ENCODE data around the gene SLC7A14. TPM values are rescaled to one million over a fixed set of nuclear protein-coding genes. Genes with fewer than 3 reads are reported as not detected.
A peak's percentile ranks its signal among the peaks of the same experiment; 100 is the strongest.
"Not testable (repeated sequence)": the region's sequence is repeated elsewhere in the genome, so short reads cannot be mapped to it uniquely, and the experiment has no call there.

Gene SLC7A14
- total RNA-seq, 2 experiments from 2014 or later, result not detected

GRCh38 chr3:170585008-170585936 is 603 bp downstream of the SLC7A14 start:
- intact Hi-C loops (cut with micrococcal nuclease), result no loop called here
- no peak for DNase-seq
- H3K36me3 Mint-ChIP-seq, result peaks cover 1% of the 10 kb centered on the region
- H3K27me3 Mint-ChIP-seq, result peaks cover 40% of the 10 kb centered on the region
- no peak overlapping the region for H3K4me3 Mint-ChIP-seq
- no peak overlapping the region for H3K27ac Mint-ChIP-seq
- ChIA-PET CTCF (no interaction called here), POLR2A (no interaction called here)
- no peaks in the 10 kb centered on the region for H3K9me3 Mint-ChIP-seq
- H3K4me1 Mint-ChIP-seq (ENCODE audit: low read depth), result no peaks in the 10 kb centered on the region

GRCh38 chr3:170584585-170585007 is 1.3 kb downstream of the SLC7A14 start:
- H3K36me3 Mint-ChIP-seq, result peaks cover 1% of the 10 kb centered on the region
- ChIA-PET POLR2A (no interaction called here), CTCF (no interaction called here)
- H3K9me3 Mint-ChIP-seq, result no peaks in the 10 kb centered on the region
- H3K4me1 Mint-ChIP-seq (ENCODE audit: low read depth), result no peaks in the 10 kb centered on the region
- H3K27me3 Mint-ChIP-seq, result peaks cover 45% of the 10 kb centered on the region
- H3K27ac Mint-ChIP-seq, result no peak overlapping the region
- no peak overlapping the region for H3K4me3 Mint-ChIP-seq
- peak; percentile 62 for DNase-seq
- intact Hi-C loops (cut with micrococcal nuclease), result no loop called here

GRCh38 chr3:170579646-170580045 is 6.2 kb downstream of the SLC7A14 start:
- POLR2A ChIA-PET, result no interaction called here
- H3K27me3 Mint-ChIP-seq, result peaks cover 40% of the 10 kb centered on the region
- H3K4me3 Mint-ChIP-seq, result no peak overlapping the region
- CTCF ChIA-PET, result no interaction called here
- DNase-seq, result no peak
- H3K9me3 Mint-ChIP-seq, result no peaks in the 10 kb centered on the region
- H3K36me3 Mint-ChIP-seq, result no peaks in the 10 kb centered on the region
- intact Hi-C loops (cut with micrococcal nuclease), result no loop called here
- H3K4me1 Mint-ChIP-seq (ENCODE audit: low read depth), result peaks cover under 1% of the 10 kb centered on the region
- no peak overlapping the region for H3K27ac Mint-ChIP-seq

DNA sequence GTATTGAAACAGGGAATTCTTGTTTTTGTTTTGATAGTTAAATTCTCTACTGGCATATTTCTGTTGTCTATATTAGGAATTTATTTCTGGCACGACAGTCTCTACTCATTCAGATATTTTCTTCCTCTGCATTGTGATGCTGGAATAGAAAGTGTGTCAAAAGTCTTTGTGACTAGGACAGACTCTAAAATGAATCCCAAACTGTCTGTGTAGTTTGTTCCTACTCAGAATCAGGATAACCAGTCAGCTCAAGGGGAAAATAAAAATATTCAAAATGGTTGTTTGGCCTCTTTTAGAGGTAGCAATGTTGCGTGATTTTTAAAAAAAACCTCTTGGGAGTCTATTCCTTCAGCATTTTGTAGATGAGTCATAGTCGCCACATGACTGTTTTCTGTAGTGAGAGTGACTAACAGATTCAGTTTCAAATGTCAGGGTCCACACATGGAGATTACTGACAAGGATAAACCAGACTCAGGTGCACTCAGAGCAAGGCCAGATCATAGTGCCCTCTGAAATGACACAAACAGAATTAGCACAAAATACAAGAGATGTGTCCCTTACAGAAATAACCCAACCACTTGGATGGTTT is 13.1 kb downstream of the SLC7A14 start:
- no peak overlapping the region for H3K4me3 Mint-ChIP-seq
- H3K36me3 Mint-ChIP-seq, result no peaks in the 10 kb centered on the region
- no peak overlapping the region for H3K27ac Mint-ChIP-seq
- ChIA-PET CTCF (no interaction called here), POLR2A (no interaction called here)
- H3K9me3 Mint-ChIP-seq, result peaks cover 2% of the 10 kb centered on the region
- intact Hi-C loops (cut with micrococcal nuclease), result loop anchor here (1.0 to 5.0 kb wide), 4 partner anchors 8 to 335 kb away; partner anchors contain the start of gene EIF5A2
- peaks cover 21% of the 10 kb centered on the region for H3K27me3 Mint-ChIP-seq
- DNase-seq, result peak; percentile 35
- H3K4me1 Mint-ChIP-seq (ENCODE audit: low read depth), result peaks cover 20% of the 10 kb centered on the region

- H3K4me1 Mint-ChIP-seq (ENCODE audit: low read depth), result peaks cover 14% of the 10 kb centered on the region
- CTCF ChIA-PET; H3K4me3 Mint-ChIP-seq; intact Hi-C loops (cut with micrococcal nuclease); H3K36me3 Mint-ChIP-seq; H3K27me3 Mint-ChIP-seq; POLR2A ChIA-PET; DNase-seq; H3K9me3 Mint-ChIP-seq; H3K27ac Mint-ChIP-seq: not testable (repeated sequence)
These were observed 18.3 kb downstream of the SLC7A14 start for GRCh38 chr3:170567598-170567997.

- Mint-ChIP-seq H3K4me3 (no peak overlapping the region), H3K9me3 (peaks cover 2% of the 10 kb centered on the region), H3K4me1 (ENCODE audit: low read depth) (peaks cover 11% of the 10 kb centered on the region), H3K27me3 (no peaks in the 10 kb centered on the region), H3K27ac (no peak overlapping the region), H3K36me3 (no peaks in the 10 kb centered on the region)
- ChIA-PET POLR2A (no interaction called here), CTCF (no interaction called here)
- intact Hi-C loops (cut with micrococcal nuclease), result no loop called here
- no peak for DNase-seq
These were observed 19.5 kb downstream of the SLC7A14 start for GRCh38 chr3:170566413-170566812.

- no peaks in the 10 kb centered on the region for H3K27me3 Mint-ChIP-seq
- H3K4me3 Mint-ChIP-seq, result no peak overlapping the region
- H3K4me1 Mint-ChIP-seq (ENCODE audit: low read depth), result peaks cover 11% of the 10 kb centered on the region
- ChIA-PET CTCF (no interaction called here), POLR2A (no interaction called here)
- peaks cover 2% of the 10 kb centered on the region for H3K9me3 Mint-ChIP-seq
- intact Hi-C loops (cut with micrococcal nuclease), result no loop called here
- DNase-seq, result no peak
- no peaks in the 10 kb centered on the region for H3K36me3 Mint-ChIP-seq
- H3K27ac Mint-ChIP-seq, result no peak overlapping the region
These were observed 20.4 kb downstream of the SLC7A14 start for GRCh38 chr3:170565495-170565894.

GRCh38 chr3:170564664-170565063 is 21.2 kb downstream of the SLC7A14 start:
- DNase-seq, result no peak
- intact Hi-C loops (cut with micrococcal nuclease), result loop anchor here (1.0 to 5.0 kb wide), 2 partner anchors 9 to 147 kb away; partner anchors contain the start of gene CLDN11
- no peak overlapping the region for H3K27ac Mint-ChIP-seq
- ChIA-PET POLR2A (no interaction called here), CTCF (no interaction called here)
- no peak overlapping the region for H3K4me3 Mint-ChIP-seq
- peaks cover 2% of the 10 kb centered on the region for H3K9me3 Mint-ChIP-seq
- H3K36me3 Mint-ChIP-seq, result no peaks in the 10 kb centered on the region
- H3K4me1 Mint-ChIP-seq (ENCODE audit: low read depth), result peaks cover 11% of the 10 kb centered on the region
- H3K27me3 Mint-ChIP-seq, result no peaks in the 10 kb centered on the region

DNA sequence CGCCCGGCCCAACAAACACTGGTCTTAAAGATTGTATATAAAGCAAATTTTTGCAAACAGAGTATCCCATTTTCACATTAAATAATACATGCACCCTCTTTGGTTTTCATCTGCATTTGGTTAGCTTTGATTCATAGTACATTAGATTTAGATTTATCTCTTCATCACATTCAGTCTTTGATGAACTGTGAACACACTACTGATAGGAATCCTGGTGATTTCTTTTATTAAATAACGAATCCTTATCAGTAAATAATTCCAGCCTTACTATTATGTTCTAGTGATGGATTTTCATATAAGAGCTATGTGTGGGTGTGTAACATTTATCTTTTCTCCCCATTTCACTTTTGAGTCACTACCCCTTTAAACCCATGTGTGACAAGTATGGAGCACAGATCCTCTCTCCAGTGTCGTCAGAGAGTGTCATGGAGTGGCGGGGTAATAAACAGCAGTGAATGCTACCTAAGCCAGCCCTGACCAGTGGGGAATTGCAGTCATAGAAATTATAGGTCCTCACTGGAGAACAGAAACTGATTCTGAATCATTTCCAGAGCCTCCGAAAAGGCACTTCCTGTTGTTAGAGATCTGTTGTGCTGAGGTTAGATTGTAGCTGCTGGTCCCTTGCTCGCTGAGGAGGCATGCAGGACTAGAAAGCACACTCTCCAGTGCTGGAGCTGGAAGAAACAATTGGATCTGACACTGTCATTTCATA is 22.0 kb downstream of the SLC7A14 start:
- intact Hi-C loops (cut with micrococcal nuclease), result loop anchor here (1.0 to 5.0 kb wide), 2 partner anchors 9 to 147 kb away; partner anchors contain the start of gene CLDN11
- POLR2A ChIA-PET, result no interaction called here

DNA sequence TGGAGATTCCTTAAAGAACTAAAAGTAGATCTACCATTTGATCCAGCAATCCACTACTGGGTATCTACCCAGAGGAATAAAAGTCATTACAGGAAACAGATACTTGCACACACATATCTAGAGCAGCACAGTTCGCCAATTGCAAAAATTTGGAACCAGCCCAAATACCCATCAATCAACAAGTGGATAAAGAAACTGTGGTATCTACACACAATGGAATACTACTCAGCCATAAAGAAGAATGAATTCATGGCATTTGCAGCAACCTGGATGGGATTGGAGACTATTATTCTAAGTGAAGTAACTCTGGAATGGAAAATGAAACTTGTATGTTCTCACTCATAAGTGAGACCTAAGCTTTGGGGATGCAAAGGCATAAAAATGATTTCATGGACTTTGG is 23.8 kb downstream of the SLC7A14 start:
- Mint-ChIP-seq H3K9me3 (no peaks in the 10 kb centered on the region), H3K36me3 (no peaks in the 10 kb centered on the region), H3K4me1 (ENCODE audit: low read depth) (peaks cover 11% of the 10 kb centered on the region), H3K4me3 (no peak overlapping the region), H3K27ac (no peak overlapping the region), H3K27me3 (peaks cover 4% of the 10 kb centered on the region)
- no peak for DNase-seq
- POLR2A ChIA-PET, result no interaction called here
- intact Hi-C loops (cut with micrococcal nuclease), result loop anchor here (5.0 kb wide), 1 partner anchor 145 kb away; the partner anchor contains the start of gene CLDN11
- CTCF ChIA-PET, result no interaction called here

More for the DNA sequence above, 22.0 kb downstream of the SLC7A14 start:
- H3K27ac Mint-ChIP-seq, result no peak overlapping the region
- H3K4me3 Mint-ChIP-seq, result no peak overlapping the region
- H3K27me3 Mint-ChIP-seq, result no peaks in the 10 kb centered on the region
- H3K4me1 Mint-ChIP-seq (ENCODE audit: low read depth), result peaks cover 11% of the 10 kb centered on the region
- DNase-seq, result peak; percentile 28
- CTCF ChIA-PET, result no interaction called here
- peaks cover 2% of the 10 kb centered on the region for H3K9me3 Mint-ChIP-seq
- no peaks in the 10 kb centered on the region for H3K36me3 Mint-ChIP-seq

DNA sequence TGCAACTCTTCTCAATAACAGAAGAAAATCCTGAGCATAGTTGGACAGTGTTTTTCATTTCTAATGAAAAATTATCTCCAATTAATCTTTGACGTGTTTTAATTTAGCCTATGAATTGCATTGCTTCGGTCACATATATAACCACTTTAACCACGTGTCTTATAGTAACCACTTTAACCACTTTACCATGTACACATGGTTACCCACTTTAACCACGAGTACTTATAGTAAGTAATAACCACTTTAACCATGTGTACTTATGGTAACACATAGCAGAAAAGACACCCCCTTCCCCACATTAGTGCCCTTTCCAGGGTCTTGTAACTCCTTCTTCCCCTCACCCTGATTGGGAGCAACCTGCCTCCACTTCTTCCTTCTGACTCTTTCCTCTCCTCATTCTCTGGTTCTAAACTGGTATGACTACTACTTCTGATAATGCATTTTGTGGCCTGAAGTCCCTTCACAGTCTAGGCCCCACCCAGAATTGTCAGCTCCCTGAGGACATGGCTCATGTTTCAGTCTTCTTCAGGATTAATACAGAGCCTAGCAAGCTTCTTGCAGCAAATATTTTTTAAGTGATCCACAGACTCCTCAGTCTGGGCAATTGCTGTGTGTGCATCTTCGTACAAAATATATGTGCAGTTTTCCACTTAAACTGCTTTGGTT is 25.0 kb downstream of the SLC7A14 start:
- intact Hi-C loops (cut with micrococcal nuclease), result loop anchor here (5.0 kb wide), 1 partner anchor 144 kb away; the partner anchor contains the start of gene CLDN11
- Mint-ChIP-seq H3K4me1 (ENCODE audit: low read depth) (peaks cover 11% of the 10 kb centered on the region), H3K4me3 (no peak overlapping the region), H3K27me3 (peaks cover 4% of the 10 kb centered on the region), H3K36me3 (no peaks in the 10 kb centered on the region), H3K27ac (no peak overlapping the region), H3K9me3 (no peaks in the 10 kb centered on the region)
- ChIA-PET CTCF (no interaction called here), POLR2A (no interaction called here)
- no peak for DNase-seq

DNA sequence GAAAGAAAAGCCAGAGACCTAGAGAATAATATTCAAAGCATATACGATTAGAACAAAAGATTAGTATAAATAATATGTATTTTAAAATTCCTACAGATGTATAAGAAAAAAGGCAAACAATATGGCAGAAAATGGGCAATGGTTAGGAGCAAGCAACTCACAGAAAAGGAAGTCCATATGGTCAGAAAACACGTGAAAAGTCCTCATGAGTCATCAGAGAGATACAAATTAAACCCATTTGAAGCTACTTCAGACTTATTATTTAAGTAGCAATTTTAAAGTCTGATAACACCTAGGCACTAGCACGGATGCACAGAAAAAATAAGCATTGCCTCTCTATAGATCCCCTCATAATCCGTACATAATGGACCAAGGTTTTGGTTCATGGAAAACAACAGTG is 25.6 kb downstream of the SLC7A14 start:
- POLR2A ChIA-PET, result no interaction called here
- no peak for DNase-seq
- H3K9me3 Mint-ChIP-seq, result no peaks in the 10 kb centered on the region
- H3K4me3 Mint-ChIP-seq, result no peak overlapping the region
- CTCF ChIA-PET, result interaction anchor here (0.7 kb wide), 1 partner anchor 252 kb away, joined by 4 read pairs; no protein-coding TSS in a partner anchor
- no peak overlapping the region for H3K27ac Mint-ChIP-seq
- intact Hi-C loops (cut with micrococcal nuclease), result loop anchor here (5.0 kb wide), 1 partner anchor 143 kb away; the partner anchor contains the start of gene CLDN11
- no peaks in the 10 kb centered on the region for H3K36me3 Mint-ChIP-seq
- H3K27me3 Mint-ChIP-seq, result peaks cover 4% of the 10 kb centered on the region
- peaks cover 11% of the 10 kb centered on the region for H3K4me1 Mint-ChIP-seq (ENCODE audit: low read depth)
